Dermis blood vessel endothelial cell (primary cell): ENCODE measurements around the gene NAA38. TPM values are rescaled to one million over a fixed set of nuclear protein-coding genes. Genes with fewer than 3 reads are reported as not detected.
"Not testable (repeated sequence)": the region's sequence is repeated elsewhere in the genome, so short reads cannot be mapped to it uniquely, and the experiment has no call there.

Experiments
- DNase-seq: peaks from one replicate; pipeline ENCODE4 v3.0.0; 2010
- total RNA-seq: library from RNA; depleted of rRNA; stranded (reverse); fragments of >200 nt; gene quantifications from 2 replicates; pipeline ENCODE4 v1.2.3, GENCODE V29; 2014

Gene NAA38
- total RNA-seq, 1 donor from 2014 or later: 129 TPM

DNA sequence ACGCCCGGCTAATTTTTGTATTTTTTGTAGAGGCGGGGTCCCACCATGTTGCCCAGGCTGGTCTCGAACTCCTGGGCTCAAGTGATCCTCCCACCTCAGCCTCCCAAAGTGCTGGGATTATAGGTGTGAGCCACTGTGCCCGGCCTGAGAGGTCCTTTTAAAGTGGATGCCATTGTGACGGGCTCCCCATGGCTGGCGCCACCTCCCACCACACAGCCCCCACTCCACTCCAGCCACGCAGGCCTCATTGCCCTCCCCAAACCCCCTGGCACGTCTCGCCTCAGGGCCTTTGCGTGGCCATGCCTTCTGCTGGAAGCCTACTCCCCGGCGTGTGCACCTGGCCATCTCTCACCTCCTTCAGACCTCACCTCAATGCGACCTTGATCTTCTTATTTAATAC lies 35.2 kb downstream of the NAA38 start:
- DNase-seq: no peak

DNA sequence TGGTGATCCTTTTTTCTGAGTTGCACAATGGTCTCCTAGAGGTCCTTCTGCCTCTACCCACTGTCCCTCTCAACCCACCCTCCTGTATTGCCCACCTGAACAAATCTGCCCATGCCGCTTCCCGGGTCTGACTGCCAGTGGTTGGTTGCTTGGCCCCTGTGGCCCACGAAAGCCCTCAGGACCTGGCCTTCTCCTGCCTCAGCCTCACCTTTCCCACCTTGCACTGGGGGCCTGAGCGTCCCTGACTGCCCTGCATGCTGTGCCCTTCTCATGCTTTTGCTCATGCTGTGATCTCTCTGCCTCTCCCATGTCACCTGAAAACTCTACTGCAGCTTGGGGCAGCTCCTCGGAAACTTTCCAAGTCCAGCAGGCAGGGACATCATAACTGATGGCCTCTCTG lies 37.1 kb downstream of the NAA38 start:
- no peak for DNase-seq

DNA sequence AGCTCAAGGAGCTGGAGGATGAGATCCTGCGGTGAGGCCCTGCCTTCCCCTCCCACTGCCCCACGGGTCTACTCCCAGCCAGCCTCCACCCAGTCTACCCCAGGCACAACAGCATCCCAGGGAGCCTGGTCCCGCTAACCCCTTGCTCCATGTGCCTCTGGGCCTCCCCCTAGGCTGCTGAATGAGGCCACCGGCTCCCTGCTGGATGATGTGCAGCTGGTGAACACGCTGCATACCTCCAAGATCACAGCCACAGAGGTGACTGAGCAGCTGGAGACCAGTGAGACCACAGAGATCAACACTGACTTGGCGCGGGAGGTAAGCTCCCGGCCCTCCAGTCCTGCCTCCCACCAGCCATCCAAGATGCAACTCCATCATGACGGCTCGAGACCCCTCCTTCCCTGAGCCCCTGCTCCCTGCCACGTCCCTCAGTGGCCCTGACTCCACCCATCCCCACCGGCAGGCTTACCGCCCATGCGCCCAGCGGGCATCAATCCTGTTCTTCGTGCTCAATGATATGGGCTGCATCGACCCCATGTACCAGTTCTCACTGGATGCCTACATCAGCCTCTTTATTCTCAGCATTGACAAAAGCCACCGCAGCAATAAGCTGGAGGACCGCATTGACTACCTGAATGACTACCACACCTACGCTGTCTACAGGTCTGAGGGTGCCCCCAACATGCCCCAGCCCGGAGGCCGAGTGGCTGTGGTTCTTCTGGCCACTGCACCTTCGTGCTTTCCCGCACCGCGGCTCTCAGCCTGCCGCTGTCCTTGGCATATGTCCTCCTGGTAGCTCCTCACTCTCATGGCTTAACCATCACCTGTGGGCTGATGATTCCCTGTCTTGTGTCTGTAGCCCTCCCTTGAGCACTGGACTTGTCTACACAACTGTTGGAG lies 38.4 kb downstream of the NAA38 start:
- DNase-seq: no peak

DNA sequence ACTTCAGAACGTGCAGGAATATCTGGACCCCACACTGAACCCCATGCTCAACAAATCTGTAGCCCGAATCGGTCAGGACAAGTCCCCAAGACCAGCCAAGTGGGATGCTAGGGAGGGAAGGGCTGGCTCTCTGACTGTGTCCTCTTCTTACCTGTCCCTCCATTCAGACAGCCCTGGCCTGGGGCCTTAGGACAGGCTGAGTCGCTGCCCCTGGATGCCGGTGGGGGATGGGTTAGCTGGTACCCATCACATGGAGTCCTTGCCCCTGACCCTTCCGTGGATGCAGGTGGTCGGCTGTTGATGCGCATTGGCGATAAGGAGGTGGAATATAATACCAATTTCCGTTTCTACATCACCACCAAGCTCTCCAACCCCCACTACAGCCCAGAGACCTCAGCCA lies 39.3 kb downstream of the NAA38 start:
- no peak for DNase-seq

DNA sequence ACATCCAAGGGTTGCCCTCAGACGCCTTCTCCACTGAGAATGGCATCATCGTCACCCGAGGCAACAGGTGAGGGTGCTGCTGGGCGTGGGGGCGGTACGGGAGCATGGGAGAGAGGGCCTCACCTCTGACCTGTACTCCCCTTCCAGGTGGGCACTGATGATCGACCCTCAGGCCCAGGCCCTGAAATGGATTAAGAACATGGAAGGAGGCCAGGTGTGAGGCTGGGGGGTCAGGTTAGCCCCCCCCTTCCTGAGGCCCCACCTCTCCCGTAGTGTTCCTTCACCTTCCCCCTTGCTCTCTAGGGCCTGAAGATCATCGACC lies 39.8 kb downstream of the NAA38 start:
- DNase-seq: no peak

DNA sequence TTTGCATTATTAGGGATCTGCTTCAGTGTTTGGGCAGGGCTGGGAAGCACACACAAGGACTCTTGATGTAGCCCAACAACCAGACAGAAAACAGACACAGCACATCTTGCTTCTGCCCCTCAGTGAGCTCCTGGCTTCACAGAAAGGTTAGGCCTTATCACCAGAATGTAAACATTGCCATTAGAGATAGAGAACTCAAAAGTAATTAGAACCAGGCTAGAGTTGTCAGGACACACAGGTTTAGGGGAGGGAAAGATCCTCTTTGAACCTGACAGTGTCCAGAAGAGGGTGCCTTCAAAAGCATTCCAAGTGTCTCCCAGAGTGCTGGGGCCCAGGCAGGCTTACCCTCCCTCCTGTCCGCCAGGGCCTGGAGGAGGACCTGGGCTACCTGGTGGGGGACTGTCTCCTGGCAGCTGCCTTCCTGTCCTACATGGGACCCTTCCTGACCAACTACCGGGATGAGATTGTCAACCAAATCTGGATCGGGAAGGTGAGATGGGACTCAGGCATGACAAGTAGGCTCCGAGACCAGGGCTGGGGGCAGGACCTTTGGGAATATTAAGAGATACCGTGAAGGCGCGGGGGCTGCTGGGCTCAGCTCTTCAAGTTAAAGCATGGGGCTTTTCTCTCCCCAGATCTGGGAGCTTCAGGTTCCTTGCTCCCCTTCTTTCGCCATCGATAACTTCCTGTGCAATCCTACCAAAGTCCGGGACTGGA lies 40.3 kb downstream of the NAA38 start:
- no peak for DNase-seq

DNA sequence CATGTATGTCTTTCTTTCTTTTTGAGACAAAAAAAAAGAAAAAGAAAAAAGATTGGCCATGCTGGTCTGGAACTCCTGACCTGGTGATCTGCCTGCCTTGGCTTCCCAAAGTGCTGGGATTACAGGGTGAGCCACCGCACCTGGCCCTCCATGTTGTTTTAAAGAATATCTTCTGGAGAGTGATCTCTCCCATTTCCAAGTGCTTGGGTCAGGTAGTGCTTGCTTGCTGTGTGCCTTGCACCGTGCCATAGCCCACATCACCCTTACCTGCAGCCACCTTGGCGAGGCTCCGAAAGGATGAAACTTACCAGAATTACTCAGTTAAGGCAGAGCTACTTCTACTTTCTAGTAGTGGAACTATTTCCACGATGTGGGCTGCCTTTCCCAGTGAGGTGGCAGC lies 42.4 kb downstream of the NAA38 start:
- DNase-seq: no peak

DNA sequence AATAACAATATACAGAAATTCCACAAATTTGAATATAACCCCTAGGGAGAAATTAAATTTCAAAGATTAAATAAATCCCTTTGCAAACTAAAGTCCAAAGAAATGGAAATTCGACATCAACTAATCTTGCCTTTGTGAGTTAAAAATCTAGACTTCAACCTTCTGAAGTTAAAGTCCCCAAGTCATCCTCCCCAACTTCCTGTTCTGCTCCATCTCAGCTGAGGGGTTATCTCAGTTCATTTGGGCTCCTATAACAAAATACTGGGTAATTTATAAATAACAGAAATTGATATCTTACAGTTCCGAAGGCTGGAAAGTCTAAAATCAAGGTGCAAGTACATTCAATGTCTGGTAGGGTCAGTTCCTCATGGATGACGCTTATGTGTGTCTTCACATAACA lies 46.1 kb downstream of the NAA38 start:
- DNase-seq: no peak

DNA sequence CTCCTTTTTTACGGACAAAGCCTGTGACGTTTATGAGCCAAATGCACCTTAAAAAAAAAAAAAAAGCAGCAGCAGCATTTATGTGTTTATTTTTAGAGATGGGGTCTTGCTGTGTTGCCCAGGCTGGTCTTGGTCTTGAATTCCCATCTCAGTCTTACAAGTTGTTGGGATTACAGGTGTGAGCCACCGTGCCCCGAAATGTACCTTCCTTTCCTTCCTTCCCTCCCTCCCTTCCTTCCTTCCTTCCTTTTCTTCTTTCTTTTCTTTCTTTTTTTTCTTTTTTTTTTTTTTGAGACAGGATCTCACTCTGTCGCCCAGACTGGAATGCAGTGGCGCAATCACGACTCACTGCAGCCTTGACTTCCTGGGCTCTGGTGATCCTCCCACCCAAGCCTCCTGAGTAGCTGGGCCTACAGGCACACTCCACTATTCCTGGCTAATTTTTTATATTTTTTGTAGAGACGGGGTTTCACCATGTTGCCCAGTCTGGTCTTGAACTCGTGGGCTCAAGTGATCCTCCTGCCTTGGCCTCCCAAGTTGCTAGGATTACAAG lies 47.5 kb downstream of the NAA38 start:
- not testable (repeated sequence) for DNase-seq

DNA sequence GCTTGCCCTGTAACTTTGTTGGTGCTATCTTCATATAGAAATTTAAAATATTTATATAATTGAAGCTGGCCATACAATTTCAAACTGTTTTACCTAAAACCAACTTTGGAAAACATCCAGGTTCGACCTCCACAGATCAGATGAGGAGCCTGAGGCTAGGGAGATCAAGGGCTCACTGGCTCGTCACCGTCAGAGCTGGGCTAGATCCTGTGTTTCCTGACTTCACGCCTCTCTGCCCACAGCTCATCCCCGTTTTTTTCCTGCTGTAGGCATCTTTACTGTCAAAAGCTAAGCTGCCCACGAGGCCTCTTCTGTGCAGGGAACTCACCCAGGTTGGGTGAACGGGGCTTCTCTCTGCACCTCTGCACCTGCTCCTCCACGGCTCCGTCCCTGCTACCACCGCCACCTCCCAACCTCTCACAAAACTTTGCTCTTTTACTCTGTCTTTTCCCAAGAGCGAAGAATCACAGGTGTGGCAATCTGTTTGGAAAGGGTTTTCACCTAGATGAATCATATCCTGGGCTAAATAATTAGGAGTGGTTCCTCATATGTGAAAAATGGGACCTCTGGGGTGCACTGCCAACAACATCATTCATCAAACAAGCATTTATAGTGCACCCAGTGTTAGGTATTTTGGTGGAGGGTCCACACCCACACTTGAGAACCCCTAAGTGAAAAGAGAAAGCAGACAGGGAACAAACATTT lies 48.1 kb downstream of the NAA38 start:
- no peak for DNase-seq

DNA sequence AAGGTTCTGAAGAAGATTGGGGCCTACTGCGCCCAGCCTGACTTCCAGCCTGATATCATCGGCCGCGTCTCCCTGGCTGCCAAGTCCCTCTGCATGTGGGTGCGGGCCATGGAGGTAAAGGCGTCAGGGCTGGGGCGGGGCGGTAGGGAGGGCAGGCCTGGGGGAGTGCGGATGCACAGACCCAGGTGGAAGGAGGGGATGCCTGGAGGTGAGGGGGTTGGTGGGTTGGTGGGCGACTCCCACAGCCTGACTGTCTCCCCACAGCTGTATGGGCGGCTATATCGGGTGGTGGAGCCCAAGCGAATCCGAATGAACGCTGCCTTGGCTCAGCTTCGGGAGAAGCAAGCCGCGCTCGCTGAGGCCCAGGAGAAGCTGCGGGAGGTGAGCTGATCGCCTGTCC lies 50.2 kb downstream of the NAA38 start:
- no peak for DNase-seq

Other genes with a start within 250 kb of the NAA38 start
- gene FXR2, start 242.7 kb downstream of the NAA38 start, total RNA-seq: 38.8 and 51.1 TPM in 2 replicates
- gene SAT2, start 229.7 kb downstream of the NAA38 start, total RNA-seq: 20.8 and 31.5 TPM in 2 replicates
- gene SHBG, start 227.4 kb downstream of the NAA38 start, total RNA-seq: 0.51 TPM in 1 of 2 replicates, not detected in the other
- not detected in 2 replicates for gene ATP1B2, start 206.6 kb downstream of the NAA38 start, total RNA-seq
- 36.1 and 69.7 TPM in 2 replicates for gene TP53, start 170.1 kb downstream of the NAA38 start, total RNA-seq
- gene WRAP53, start 169.1 kb downstream of the NAA38 start, total RNA-seq: 7.1 and 11.2 TPM in 2 replicates
- gene EFNB3, start 152.4 kb downstream of the NAA38 start, total RNA-seq: 0.14 and 0.51 TPM in 2 replicates
- gene DNAH2, start 139.8 kb downstream of the NAA38 start, total RNA-seq: 0.42 TPM in 1 of 2 replicates, not detected in the other
- 7.6 and 10.6 TPM in 2 replicates for gene KDM6B, start 23.3 kb downstream of the NAA38 start, total RNA-seq
- gene TMEM88, start 2.5 kb downstream of the NAA38 start, total RNA-seq: 50.9 and 111 TPM in 2 replicates
- gene CYB5D1, start 444 bp upstream of the NAA38 start, total RNA-seq: 15.1 and 17.9 TPM in 2 replicates
- gene CHD3, start 31.2 kb upstream of the NAA38 start, total RNA-seq: 108 and 132 TPM in 2 replicates
- 1.6 and 3.1 TPM in 2 replicates for gene RNF227, start 58.7 kb upstream of the NAA38 start, total RNA-seq
- gene KCNAB3, start 72.3 kb upstream of the NAA38 start, total RNA-seq: 0.05 and 0.68 TPM in 2 replicates
- gene TRAPPC1, start 74.4 kb upstream of the NAA38 start, total RNA-seq: 46.1 and 67.5 TPM in 2 replicates
- gene CNTROB, start 74.6 kb upstream of the NAA38 start, total RNA-seq: 17.4 and 21.8 TPM in 2 replicates
- gene GUCY2D, start 145.1 kb upstream of the NAA38 start, total RNA-seq: not detected in 2 replicates
- gene ALOX15B, start 181.5 kb upstream of the NAA38 start, total RNA-seq: not detected in 2 replicates
- not detected in 2 replicates for gene ALOX12B, start 230.2 kb upstream of the NAA38 start, total RNA-seq